Kidney (tissue), 14 donors: ENCODE data around the gene KNG1. TPM values are rescaled to one million over a fixed set of nuclear protein-coding genes. Genes with fewer than 3 reads are reported as not detected.

Experiments
- DNase-seq, 5 donors: peaks; one replicate each; pipeline ENCODE4 v3.0.0-alpha.2; 2013 to 2020
- FAIRE-seq: peaks from 2 replicates; lab custom pipeline; 2012; peaks lifted over from hg19 to GRCh38; lab: Jason Lieb, UNC
- H3K27ac ChIP-seq, 2 donors: one replicate each; pipeline ENCODE4 v1.7.0; 2013; ENCODE audit warnings: low read depth in 2 of 2, low read length in 2 of 2, inconsistent platforms in 1 of 2
- H3K27me3 ChIP-seq: one replicate; pipeline ENCODE4 v1.7.1; 2013; ENCODE audit warnings: low read length, inconsistent platforms; ENCODE audit not compliant: control insufficient read depth, insufficient read depth
- H3K36me3 ChIP-seq, 3 donors: one replicate each; pipeline versions ENCODE4 v1.7.0 to v1.7.1; 2013; ENCODE audit warnings: low read length in 3 of 3, control low read depth in 1 of 3, inconsistent platforms in 1 of 3; ENCODE audit not compliant: insufficient read depth in 3 of 3, control insufficient read depth in 2 of 3
- H3K4me1 ChIP-seq, 3 donors: one replicate each; pipeline versions ENCODE4 v1.7.0 to v1.7.1; 2013; ENCODE audit warnings: low read length in 3 of 3, inconsistent platforms in 1 of 3, low read depth in 1 of 3; ENCODE audit not compliant: control insufficient read depth in 2 of 3, insufficient read depth in 2 of 3
- H3K4me3 ChIP-seq, 3 donors: one replicate each; pipeline versions ENCODE4 v1.7.0 to v1.8.1; 2013; ENCODE audit warnings: low read length in 3 of 3, control low read depth in 1 of 3, inconsistent platforms in 1 of 3
- H3K9ac ChIP-seq, 3 donors: one replicate each; pipeline versions ENCODE4 v1.7.0 to v1.7.1; 2013; ENCODE audit warnings: low read length in 3 of 3, control low read depth in 1 of 3, inconsistent platforms in 1 of 3
- H3K9me3 ChIP-seq, 3 donors: one replicate each; pipeline versions ENCODE4 v1.7.0 to v1.7.1; 2013; ENCODE audit warnings: low read length in 3 of 3, control low read depth in 1 of 3, inconsistent platforms in 1 of 3; ENCODE audit not compliant: control insufficient read depth in 2 of 3, insufficient read depth in 1 of 3
- CTCF ChIP-seq: IDR thresholded peaks from 3 replicates; pipeline ENCODE4 v1.5.1; 2012; ENCODE audit warnings: mild to moderate bottlenecking, moderate library complexity, borderline replicate concordance; ENCODE audit not compliant: insufficient read depth; ENCODE audit errors: extremely low read depth
- intact Hi-C: fragments of 100-400 bp; cut with DNase I; formaldehyde crosslinking; loops from one replicate; pipeline ENCODE4 v1.11.1; 2022
- polyA plus RNA-seq: library from polyadenylated mRNA; stranded (reverse); fragments of 350-450 nt; fragmentation: Illumina TruSeq; extraction: RNeasy Lipid Tissue Mini Kit (QIAGEN cat#74804); gene quantifications from one replicate; pipeline ENCODE4 v1.2.3, GENCODE V29; 2014; ENCODE audit warnings: low read depth, low replicate concordance; ENCODE audit not compliant: insufficient read depth
- total RNA-seq: library from RNA; stranded (reverse); fragmentation: NEBNext Ultra II Directional; extraction: Animal tissue kit (Norgen Biotek cat#: 25700); gene quantifications from one replicate; pipeline ENCODE4 v1.2.1, GENCODE V29; 2021
- donor health status: control.
- donor health status: control.
- donor health status: control.
- donor health status: control.
- donor health status: control.
- donor health status: DM: yes; HTN: yes; CAD: no.
- donor health status: Normal renal cell carcinoma (clear cell type).

The KNG1 gene
- total and polyA plus RNA-seq, 2 donors from 2014 or later, result 8.7 to 710 TPM

DNA sequence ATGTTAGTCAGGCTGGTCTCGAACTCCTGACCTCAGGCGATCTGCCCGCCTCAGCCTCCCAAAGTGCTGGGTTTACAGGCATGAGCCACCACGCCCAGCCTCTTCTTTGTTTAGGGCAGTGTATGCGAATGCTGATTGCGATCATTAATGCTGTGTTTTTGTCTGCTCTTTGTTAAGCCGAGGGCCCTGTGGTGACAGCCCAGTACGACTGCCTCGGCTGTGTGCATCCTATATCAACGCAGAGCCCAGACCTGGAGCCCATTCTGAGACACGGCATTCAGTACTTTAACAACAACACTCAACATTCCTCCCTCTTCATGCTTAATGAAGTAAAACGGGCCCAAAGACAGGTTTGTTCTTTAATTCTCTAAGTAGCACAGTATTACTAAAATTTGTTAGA is 7.8 kb downstream of the KNG1 start:
- H3K9ac ChIP-seq, result no peak overlapping the region
- no peaks in the 10 kb centered on the region for H3K36me3 ChIP-seq
- H3K4me1 ChIP-seq, result no peaks in the 10 kb centered on the region
- no peak for FAIRE-seq
- intact Hi-C loops, result no loop called here
- no peaks in the 10 kb centered on the region for H3K9me3 ChIP-seq
- no peak overlapping the region for H3K27ac ChIP-seq
- no peaks in the 10 kb centered on the region for H3K27me3 ChIP-seq
- H3K4me3 ChIP-seq, result no peak overlapping the region
- TF ChIP-seq CTCF, result no peak
- DNase-seq, result no peak

DNA sequence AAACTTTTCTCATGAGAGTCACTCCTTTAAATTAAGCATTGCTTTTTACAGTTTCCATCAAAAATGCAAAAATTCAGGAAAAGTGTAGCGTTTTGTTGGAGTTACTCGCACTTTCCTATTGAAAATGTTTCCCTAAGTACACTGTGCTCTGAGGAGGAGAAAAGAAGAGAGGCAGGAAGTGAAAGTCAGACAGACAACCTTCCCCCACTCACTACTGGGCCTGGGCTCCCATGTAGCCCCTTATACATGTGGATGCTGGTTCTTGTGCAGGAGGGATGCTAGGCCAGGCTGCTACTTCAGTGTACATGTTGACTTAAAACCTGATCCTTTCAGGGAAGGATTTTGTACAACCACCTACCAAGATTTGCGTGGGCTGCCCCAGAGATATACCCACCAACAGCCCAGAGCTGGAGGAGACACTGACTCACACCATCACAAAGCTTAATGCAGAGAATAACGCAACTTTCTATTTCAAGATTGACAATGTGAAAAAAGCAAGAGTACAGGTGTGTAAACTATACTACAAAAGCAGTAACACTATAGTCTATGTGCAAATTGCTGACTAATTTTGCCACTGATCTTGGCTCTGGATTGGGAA is 15.1 kb downstream of the KNG1 start:
- Histone ChIP-seq H3K4me3 (no peak overlapping the region), H3K27me3 (no peaks in the 10 kb centered on the region), H3K4me1 (no peaks in the 10 kb centered on the region), H3K27ac (no peak overlapping the region), H3K36me3 (no peaks in the 10 kb centered on the region), H3K9me3 (no peaks in the 10 kb centered on the region), H3K9ac (no peak overlapping the region)
- no peak for FAIRE-seq
- DNase-seq, result no peak
- intact Hi-C loops, result no loop called here
- no peak for TF ChIP-seq CTCF

- H3K9ac ChIP-seq, result no peak overlapping the region
- peaks cover 0 to 11% (median 0%) of the 10 kb centered on the region in 3 donors for H3K4me1 ChIP-seq
- FAIRE-seq, result no peak
- TF ChIP-seq CTCF, result no peak
- no peak overlapping the region for H3K27ac ChIP-seq
- no peaks in the 10 kb centered on the region for H3K27me3 ChIP-seq
- DNase-seq, result no peak
- peaks cover 0 to 2% (median 0%) of the 10 kb centered on the region in 3 donors for H3K36me3 ChIP-seq
- intact Hi-C loops, result no loop called here
- H3K9me3 ChIP-seq, result no peaks in the 10 kb centered on the region
- no peak overlapping the region for H3K4me3 ChIP-seq
These were observed 25.6 kb downstream of the KNG1 start for GRCh38 chr3:186742618-186743380.
